ENCODE results near the gene PTPRO.

- TF ChIP-seq CTCF (conservative IDR thresholded peaks at IDR 0.05) (no peak), ZFX (IDR thresholded peaks at IDR 0.05) (no peak)
Observed at GRCh38 chr12:15541996-15542631, 219.8 kb downstream of the PTPRO start.
